IMR-90 (cell line): ENCODE data around the gene PCDHGB7. TPM values are rescaled to one million over a fixed set of nuclear protein-coding genes. Genes with fewer than 3 reads are reported as not detected.

Experiments used
- CHD1 ChIP-seq: IDR thresholded peaks from 2 replicates; pipeline ENCODE4 v1.6.1; 2012; ENCODE audit warnings: low read depth, low read length, improper control_type of control experiment
- USF2 ChIP-seq: fragments of 150-350 bp; IDR thresholded peaks from 2 replicates; pipeline ENCODE4 v1.6.1; 2017; ENCODE audit warnings: mild to moderate bottlenecking, antibody characterized with exemption, low read length, low read depth
- polyA plus RNA-seq, 3 experiments: library from polyadenylated mRNA; depleted of rRNA; stranded (reverse); fragments of >200 nt; gene quantifications; 2 replicates each; pipeline ENCODE4 v1.2.3, GENCODE V29; 2012; ENCODE audit warnings: low replicate concordance in 1 of 3
- total RNA-seq: library from RNA; depleted of rRNA; stranded (reverse); fragments of >200 nt; gene quantifications from 2 replicates; pipeline ENCODE4 v1.2.3, GENCODE V29; 2012

The PCDHGB7 gene
- total and polyA plus RNA-seq, 2 of the 4 experiments (the other 2 are of a cell fraction), result 6.3 to 8.1 TPM

DNA sequence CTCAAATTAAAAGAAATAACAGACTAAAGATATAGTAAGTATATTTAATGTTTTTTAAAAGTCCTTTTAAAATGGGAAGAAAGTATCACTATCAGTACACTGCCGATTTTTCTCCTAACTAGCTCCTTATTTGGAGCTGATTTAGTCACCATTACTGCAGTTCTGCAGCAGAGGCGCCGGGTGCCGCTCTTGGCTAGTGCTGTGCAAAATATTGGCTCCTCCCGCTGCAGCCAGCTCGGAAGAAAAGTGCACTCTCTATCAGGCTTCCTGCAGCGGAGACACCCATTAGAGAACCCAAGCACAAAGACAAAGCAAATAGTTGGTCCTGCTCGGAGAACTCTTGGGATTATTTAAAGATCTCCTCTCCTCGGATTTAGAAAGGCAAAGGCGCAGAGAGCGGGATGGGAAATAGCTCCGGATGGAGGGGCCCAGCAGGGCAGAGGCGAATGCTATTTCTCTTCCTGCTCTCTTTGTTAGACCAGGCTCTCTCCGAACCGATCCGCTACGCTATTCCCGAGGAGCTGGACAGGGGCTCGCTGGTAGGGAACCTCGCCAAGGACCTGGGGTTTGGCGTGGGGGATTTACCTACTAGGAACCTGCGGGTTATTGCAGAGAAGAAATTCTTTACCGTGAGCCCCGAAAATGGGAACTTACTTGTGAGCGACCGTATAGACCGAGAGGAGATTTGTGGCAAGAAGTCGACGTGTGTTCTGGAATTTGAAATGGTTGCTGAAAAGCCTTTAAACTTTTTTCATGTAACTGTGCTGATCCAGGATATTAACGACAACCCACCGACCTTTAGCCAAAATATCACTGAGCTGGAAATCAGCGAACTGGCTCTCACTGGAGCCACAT, 47.3 kb upstream of the PCDHGB7 start, which contains the start of gene PCDHGB3 (continued):
- TF ChIP-seq USF2, result no peak
- no peak for TF ChIP-seq CHD1
